GM13976 (cell line): ENCODE data around the gene RACK1.
"Not testable (repeated sequence)": the region's sequence is repeated elsewhere in the genome, so short reads cannot be mapped to it uniquely, and the experiment has no call there.

Experiments used
- DNase-seq: peaks from one replicate; pipeline ENCODE4 v3.0.0; 2012; ENCODE audit warnings: low spot score
- in situ Hi-C: fragments of 300-500 bp; cut with MboI; formaldehyde crosslinking; loops from one replicate; pipeline ENCODE4 v1.12.0; 2022; ENCODE audit warnings: low sequenced_read_pairs, mixed read lengths, inconsistent platforms; ENCODE audit not compliant: unreplicated experiment
- TF ChIP-seq, protein P1 (sequence below): IDR thresholded peaks from 2 replicates; pipeline ENCODE4 v1.5.1; 2012; ENCODE audit warnings: borderline replicate concordance, mild to moderate bottlenecking; ENCODE audit not compliant: insufficient read depth; ENCODE audit errors: extremely low read depth, missing control alignments, control extremely low read depth

The RACK1 gene

GRCh38 chr5:181281077-181281983, 37.6 kb upstream of the RACK1 start:
- in situ Hi-C loops = no loop called here
- TF ChIP-seq, protein P1, sequence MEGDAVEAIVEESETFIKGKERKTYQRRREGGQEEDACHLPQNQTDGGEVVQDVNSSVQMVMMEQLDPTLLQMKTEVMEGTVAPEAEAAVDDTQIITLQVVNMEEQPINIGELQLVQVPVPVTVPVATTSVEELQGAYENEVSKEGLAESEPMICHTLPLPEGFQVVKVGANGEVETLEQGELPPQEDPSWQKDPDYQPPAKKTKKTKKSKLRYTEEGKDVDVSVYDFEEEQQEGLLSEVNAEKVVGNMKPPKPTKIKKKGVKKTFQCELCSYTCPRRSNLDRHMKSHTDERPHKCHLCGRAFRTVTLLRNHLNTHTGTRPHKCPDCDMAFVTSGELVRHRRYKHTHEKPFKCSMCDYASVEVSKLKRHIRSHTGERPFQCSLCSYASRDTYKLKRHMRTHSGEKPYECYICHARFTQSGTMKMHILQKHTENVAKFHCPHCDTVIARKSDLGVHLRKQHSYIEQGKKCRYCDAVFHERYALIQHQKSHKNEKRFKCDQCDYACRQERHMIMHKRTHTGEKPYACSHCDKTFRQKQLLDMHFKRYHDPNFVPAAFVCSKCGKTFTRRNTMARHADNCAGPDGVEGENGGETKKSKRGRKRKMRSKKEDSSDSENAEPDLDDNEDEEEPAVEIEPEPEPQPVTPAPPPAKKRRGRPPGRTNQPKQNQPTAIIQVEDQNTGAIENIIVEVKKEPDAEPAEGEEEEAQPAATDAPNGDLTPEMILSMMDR = no peak
- DNase-seq = no peak

DNA sequence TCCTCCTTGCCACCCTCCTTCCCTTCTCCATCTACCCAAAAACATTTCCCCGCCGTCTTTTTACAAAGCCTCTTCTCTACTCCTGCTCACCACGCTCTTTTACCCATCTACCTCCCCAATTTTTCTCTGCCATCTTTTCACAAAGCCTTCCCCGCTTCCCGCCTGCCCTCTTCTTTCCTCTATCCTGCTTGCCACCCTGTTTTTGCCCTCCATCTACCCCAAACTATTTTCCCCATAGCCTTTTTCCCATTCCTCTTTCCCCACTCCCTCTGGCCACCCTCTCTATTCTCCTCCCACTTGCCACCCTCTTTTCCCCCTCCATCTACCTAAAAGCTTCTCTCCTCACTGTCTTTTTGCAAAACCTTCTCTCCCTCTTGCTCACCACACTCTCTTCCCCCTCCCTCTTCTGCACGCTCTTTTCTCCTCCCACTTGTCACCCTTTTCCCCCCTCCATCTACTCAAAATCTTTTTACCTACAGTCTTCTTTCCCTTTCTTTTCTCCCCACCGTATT, 36.6 kb upstream of the RACK1 start:
- in situ Hi-C loops = no loop called here
- DNase-seq = no peak
- TF ChIP-seq, protein P1 = no peak

DNA sequence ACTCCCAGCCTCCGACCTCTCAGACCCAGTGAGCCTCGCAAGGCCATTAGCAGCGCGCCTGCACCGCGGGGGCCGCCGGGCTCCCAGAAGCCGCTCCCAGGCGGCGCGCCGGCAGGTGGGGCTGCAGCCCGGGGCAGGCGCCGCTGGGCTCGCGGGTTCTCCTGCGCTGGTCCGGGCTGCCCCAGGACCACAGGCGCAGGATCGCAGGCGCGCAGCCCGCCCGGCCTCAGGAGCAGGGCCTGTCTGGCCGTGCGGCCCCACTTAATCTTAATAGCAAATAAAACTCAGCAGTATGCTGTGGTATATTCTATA, 29.7 kb upstream of the RACK1 start:
- peak; percentile 53 for DNase-seq

GRCh38 chr5:181271081-181271480, 27.4 kb upstream of the RACK1 start:
- TF ChIP-seq, protein P1 = no peak
- DNase-seq = no peak
- in situ Hi-C loops = no loop called here

More for the DNA sequence above, 29.7 kb upstream of the RACK1 start:
- in situ Hi-C loops = not testable (repeated sequence)

DNA sequence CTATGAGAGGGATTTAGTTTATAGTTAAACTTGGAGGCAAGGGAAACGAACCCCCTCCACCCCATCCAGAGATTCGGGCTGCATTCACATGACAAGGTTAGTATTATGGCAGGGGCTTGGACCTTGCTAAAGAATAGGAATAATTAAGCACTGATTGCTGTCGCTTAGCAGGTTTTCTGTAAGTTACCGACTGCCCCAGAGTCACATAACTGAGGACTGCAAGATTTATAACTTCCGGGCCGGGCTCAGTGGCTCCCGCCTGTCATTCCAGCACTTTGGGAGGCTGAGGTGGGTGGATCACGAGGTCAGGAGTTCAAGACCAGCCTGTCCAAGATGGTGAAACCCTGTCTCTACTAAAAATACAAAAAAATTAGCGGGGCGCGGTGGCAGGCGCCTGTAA, 24.2 kb upstream of the RACK1 start:
- DNase-seq, in situ Hi-C loops: not testable (repeated sequence)

DNA sequence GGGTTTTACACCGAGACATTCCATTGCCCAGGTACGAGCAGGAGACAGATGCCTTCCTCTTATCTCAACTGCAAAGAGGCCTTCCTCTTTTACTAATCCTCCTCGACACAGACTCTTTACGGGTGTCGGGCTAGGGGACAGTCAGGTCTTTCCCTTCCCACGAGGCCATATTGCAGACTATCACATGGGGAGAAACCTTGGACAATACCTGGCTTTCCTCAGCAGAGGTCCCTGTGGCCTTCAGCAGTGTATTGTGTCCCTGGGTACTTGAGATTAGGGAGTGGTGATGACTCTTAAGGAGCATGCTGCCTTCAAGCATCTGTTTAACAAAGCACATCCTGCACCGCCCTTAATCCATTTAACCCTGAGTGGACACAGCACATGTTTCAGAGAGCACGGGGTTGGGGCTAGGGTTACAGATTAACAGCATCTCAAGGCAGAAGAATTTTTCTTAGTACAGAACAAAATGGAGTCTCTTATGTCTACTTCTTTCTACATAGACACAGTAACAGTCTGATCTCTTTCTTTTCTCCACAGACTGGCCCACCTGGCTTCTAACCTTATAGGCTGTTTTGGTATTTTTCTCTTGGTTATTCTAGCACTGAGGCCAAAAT, 23.7 kb upstream of the RACK1 start:
- DNase-seq, in situ Hi-C loops: not testable (repeated sequence)

DNA sequence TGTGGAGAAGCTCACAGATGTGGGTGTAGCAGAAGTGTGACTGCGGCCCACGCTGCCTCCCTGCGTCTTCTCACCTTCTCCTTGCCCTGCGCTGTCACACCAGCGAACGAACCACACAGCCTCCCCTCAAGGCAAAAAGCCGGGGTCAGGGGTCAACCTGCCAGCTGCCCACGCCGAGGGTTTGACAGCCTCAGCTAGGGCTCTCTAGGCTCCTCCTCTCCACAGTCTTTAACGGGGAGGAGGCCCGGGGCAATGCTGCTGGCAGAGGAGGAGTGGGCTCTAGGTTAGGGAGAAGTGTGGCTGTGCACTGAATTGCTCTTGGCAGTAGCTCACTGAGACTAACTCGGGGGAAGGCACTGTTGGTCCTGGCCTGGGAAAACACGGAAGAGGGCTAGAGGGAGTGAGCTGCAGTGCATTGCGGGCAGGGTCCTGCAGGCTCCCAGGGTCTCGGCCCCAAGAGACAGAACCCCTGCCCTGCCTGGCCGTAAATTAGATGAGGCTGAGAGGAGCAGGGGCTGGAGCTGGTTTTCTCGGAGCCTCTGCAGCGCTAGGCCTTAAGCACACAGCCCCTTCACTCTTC, 21.5 kb upstream of the RACK1 start:
- TF ChIP-seq, protein P1 = no peak
- in situ Hi-C loops = no loop called here
- DNase-seq = no peak

DNA sequence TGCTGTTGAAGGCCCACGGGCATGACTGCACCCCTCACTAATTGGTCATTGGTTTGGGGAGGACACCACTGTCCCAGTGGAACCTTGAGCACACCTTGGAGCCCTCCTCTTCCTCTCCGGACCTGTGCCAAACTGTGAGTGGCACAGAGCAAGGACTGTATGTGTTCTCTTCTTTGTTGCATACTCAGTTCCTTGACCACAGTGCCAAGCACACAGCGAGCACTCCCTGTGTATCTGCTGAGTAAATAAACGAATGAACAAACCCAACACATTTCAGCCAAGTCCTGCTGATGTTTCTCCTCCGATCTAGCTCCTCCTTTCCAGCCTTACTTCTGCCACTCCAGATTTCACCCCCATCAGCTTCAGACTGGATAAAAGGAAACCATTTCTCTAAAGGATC, 19.9 kb upstream of the RACK1 start:
- TF ChIP-seq, protein P1 = no peak
- DNase-seq = no peak
- in situ Hi-C loops = no loop called here
